HEK293 (cell line): ENCODE results near the gene SEMA4B.

Source experiments
- CTCF ChIA-PET: fragments of 350-600 bp; formaldehyde crosslinking; extraction: SDS; loops from one replicate; lab custom pipeline; 2021; ENCODE audit warnings: antibody characterized with exemption; lab: Yijun Ruan, JAX
- POLR2A ChIA-PET: fragments of 300-600 bp; formaldehyde crosslinking; extraction: SDS; loops from one replicate; lab custom pipeline; 2020; ENCODE audit warnings: antibody characterized with exemption, inconsistent platforms; lab: Yijun Ruan, JAX
- H3K27ac ChIP-seq: fragments of 200-500 bp; sonication (Bioruptor generic); 2 replicates; pipeline ENCODE4 v1.5.1; 2014; ENCODE audit warnings: low read depth, low read length, control low read depth, inconsistent platforms; ENCODE audit errors: extremely low read depth
- H3K36me3 ChIP-seq, 2 experiments: fragments of 200-500 bp in 1 of 2; sonication (Bioruptor generic) in 1 of 2; 1 replicate in 1 of 2; 2 replicates in 1 of 2; pipeline ENCODE4 v1.5.1; 2014 to 2017; ENCODE audit warnings: inconsistent platforms in 2 of 2, low read length in 2 of 2; ENCODE audit not compliant: control insufficient read depth in 2 of 2, insufficient read depth in 1 of 2
- H3K4me1 ChIP-seq: fragments of 200-500 bp; sonication (Bioruptor generic); 2 replicates; pipeline ENCODE4 v1.5.1; 2014; ENCODE audit warnings: mild to moderate bottlenecking, low read length, inconsistent platforms; ENCODE audit not compliant: control insufficient read depth, insufficient read depth
- H3K4me3 ChIP-seq: 2 replicates; pipeline ENCODE4 v1.5.1; 2011; ENCODE audit warnings: low read depth, mild to moderate bottlenecking, control low read depth, low read length, moderate library complexity
- H3K9me3 ChIP-seq: fragments of 200-500 bp; sonication (Bioruptor generic); 2 replicates; pipeline ENCODE4 v1.5.1; 2014; ENCODE audit warnings: low read depth, low read length, inconsistent platforms; ENCODE audit not compliant: control insufficient read depth, insufficient read depth
- BCL11A ChIP-seq: fragments of 450-650 bp; formaldehyde crosslinking; IDR thresholded peaks from 2 replicates; pipeline ENCODE4 v1.5.1; 2016; ENCODE audit warnings: low read depth, missing biosample characterization, missing genetic modification characterization
- HIC1 ChIP-seq: fragments of 450-650 bp; formaldehyde crosslinking; IDR thresholded peaks from 2 replicates; pipeline ENCODE4 v1.5.1; 2016; ENCODE audit warnings: missing biosample characterization, missing genetic modification characterization
- KLF10 ChIP-seq: fragments of 450-650 bp; IDR thresholded peaks from 2 replicates; pipeline ENCODE4 v1.5.1; 2018; ENCODE audit warnings: missing biosample characterization, mild to moderate bottlenecking, missing genetic modification characterization
- KLF17 ChIP-seq: fragments of 450-650 bp; formaldehyde crosslinking; IDR thresholded peaks from 2 replicates; pipeline ENCODE4 v1.5.1; 2016; ENCODE audit warnings: missing biosample characterization, missing genetic modification characterization
- OSR2 ChIP-seq: fragments of 450-650 bp; formaldehyde crosslinking; IDR thresholded peaks from 2 replicates; pipeline ENCODE4 v1.5.1; 2016; ENCODE audit warnings: missing biosample characterization, missing genetic modification characterization
- PRDM1 ChIP-seq: fragments of 450-650 bp; formaldehyde crosslinking; IDR thresholded peaks from 2 replicates; pipeline ENCODE4; 2016; ENCODE audit warnings: missing biosample characterization, missing genetic modification characterization
- ZBTB10 ChIP-seq: fragments of 450-650 bp; formaldehyde crosslinking; IDR thresholded peaks from 2 replicates; pipeline ENCODE4 v1.5.1; 2016; ENCODE audit warnings: missing biosample characterization, missing genetic modification characterization
- ZEB2 ChIP-seq: fragments of 450-650 bp; formaldehyde crosslinking; IDR thresholded peaks from 2 replicates; pipeline ENCODE4 v1.5.1; 2016; ENCODE audit warnings: missing biosample characterization, missing genetic modification characterization
- ZFP69B ChIP-seq: fragments of 450-650 bp; formaldehyde crosslinking; IDR thresholded peaks from 2 replicates; pipeline ENCODE4 v1.5.1; 2016; ENCODE audit warnings: missing biosample characterization, missing genetic modification characterization
- ZNF132 ChIP-seq: fragments of 450-650 bp; formaldehyde crosslinking; IDR thresholded peaks from 2 replicates; pipeline ENCODE4 v1.5.1; 2017; ENCODE audit warnings: missing biosample characterization, missing genetic modification characterization, borderline replicate concordance
- ZNF18 ChIP-seq: fragments of 450-650 bp; formaldehyde crosslinking; IDR thresholded peaks from 2 replicates; pipeline ENCODE4 v1.5.1; 2016; ENCODE audit warnings: missing biosample characterization, missing genetic modification characterization
- ZNF398 ChIP-seq: fragments of 450-650 bp; formaldehyde crosslinking; IDR thresholded peaks from 2 replicates; pipeline ENCODE4 v1.5.1; 2017; ENCODE audit warnings: missing biosample characterization, missing genetic modification characterization
- ZNF449 ChIP-seq: fragments of 450-650 bp; formaldehyde crosslinking; IDR thresholded peaks from 2 replicates; pipeline ENCODE4 v1.5.1; 2017; ENCODE audit warnings: missing biosample characterization, mild to moderate bottlenecking, missing genetic modification characterization, moderate library complexity
- ZNF48 ChIP-seq: fragments of 450-650 bp; formaldehyde crosslinking; IDR thresholded peaks from 2 replicates; pipeline ENCODE4 v1.5.1; 2016; ENCODE audit warnings: missing biosample characterization, missing genetic modification characterization
- ZNF518A ChIP-seq: fragments of 450-650 bp; formaldehyde crosslinking; conservative IDR thresholded peaks from 2 replicates; pipeline ENCODE4 v1.5.1; 2016; ENCODE audit warnings: low read depth, missing biosample characterization, missing genetic modification characterization
- ZNF629 ChIP-seq: fragments of 450-650 bp; formaldehyde crosslinking; IDR thresholded peaks from 2 replicates; pipeline ENCODE4 v1.5.1; 2017; ENCODE audit warnings: missing biosample characterization, missing genetic modification characterization
- ZNF785 ChIP-seq: fragments of 450-650 bp; formaldehyde crosslinking; IDR thresholded peaks from 2 replicates; pipeline ENCODE4 v1.5.1; 2016; ENCODE audit warnings: missing biosample characterization, missing genetic modification characterization

Gene SEMA4B

GRCh38 chr15:90154861-90155626, 46.1 kb upstream of the SEMA4B start:
- Histone ChIP-seq H3K36me3 (no peaks in the 10 kb centered on the region), H3K27ac (peak overlapping the region; percentile 48), H3K4me3 (no peak overlapping the region), H3K9me3 (no peaks in the 10 kb centered on the region), H3K4me1 (peaks cover 10% of the 10 kb centered on the region)
- POLR2A ChIA-PET = interaction anchor here (0.6 to 0.8 kb wide), 2 partner anchors 59 to 199 kb away, joined by 4 to 6 read pairs; no protein-coding TSS in a partner anchor
- CTCF ChIA-PET = interaction anchor here (0.7 to 15.0 kb wide), 4 partner anchors 12 to 703 kb away, joined by 3 to 275 read pairs (median 4); no protein-coding TSS in a partner anchor
- TF ChIP-seq ZNF449 (no peak), ZNF48 (no peak), PRDM1 (peak; percentile 73), ZNF785 (no peak), HIC1 (peak; percentile 34; the same call in 1 of the 2 replicates), ZBTB10 (tag by site-specific recombination) (peak; percentile 21; the same call in 1 of the 2 replicates), ZEB2 (peak; percentile 96), ZNF629 (peak; percentile 98), ZNF398 (tag by site-specific recombination) (peak; percentile 91), KLF17 (tag by site-specific recombination) (peak; percentile 74; the same call in 1 of the 2 replicates), BCL11A (tag by site-specific recombination) (peak; percentile 95), KLF10 (tag by site-specific recombination) (peak; percentile 73; the same call in 1 of the 2 replicates), ZNF518A (peak; percentile 46; the same call in 1 of the 2 replicates), ZNF18 (tag by site-specific recombination) (no peak), ZNF132 (tag by site-specific recombination) (no peak), OSR2 (tag by site-specific recombination) (peak; percentile 55; the same call in 1 of the 2 replicates), ZFP69B (tag by site-specific recombination) (peak; percentile 70)
